NOMO-1 treated with DMSO at 0.1 percent for 48 hours (cell line): ENCODE data around the gene TCF23.
"Not testable (repeated sequence)": the region's sequence is repeated elsewhere in the genome, so short reads cannot be mapped to it uniquely, and the experiment has no call there.

Experiments
- DNase-seq: peaks from one replicate; lab custom pipeline; 2025; ENCODE audit not compliant: unreplicated experiment; lab: John Stamatoyannopoulos, UW

The TCF23 gene

DNA sequence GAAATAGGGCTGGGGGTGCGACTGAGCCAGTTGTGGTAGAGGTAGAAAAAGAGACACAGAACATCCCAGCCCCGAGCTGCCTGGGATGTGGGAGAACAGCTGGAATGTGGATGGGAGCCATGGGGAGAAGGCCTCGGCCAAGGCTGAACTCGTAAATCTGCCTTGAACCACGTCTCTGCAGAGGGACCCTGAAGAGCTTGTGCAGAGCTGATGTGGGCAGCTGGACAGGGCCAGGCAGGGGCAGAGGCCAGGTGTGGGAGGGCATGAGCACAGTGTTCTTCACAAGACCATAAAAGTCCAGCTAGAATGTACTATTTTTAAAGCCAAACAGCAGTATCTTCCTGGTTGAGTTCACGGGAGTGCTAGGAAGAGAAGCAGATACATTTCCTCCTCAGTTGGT is 5.7 kb downstream of the TCF23 start:
- no peak for DNase-seq

GRCh38 chr2:27155069-27155520 is 6.3 kb downstream of the TCF23 start:
- DNase-seq: no peak

- DNase-seq: no peak
Observed at GRCh38 chr2:27158468-27158867, 9.7 kb downstream of the TCF23 start.

GRCh38 chr2:27159271-27159670 is 10.5 kb downstream of the TCF23 start:
- no peak for DNase-seq

- DNase-seq: no peak
Observed at GRCh38 chr2:27160191-27160590, 11.4 kb downstream of the TCF23 start.

GRCh38 chr2:27162151-27163121 is 13.6 kb downstream of the TCF23 start:
- no peak for DNase-seq

DNA sequence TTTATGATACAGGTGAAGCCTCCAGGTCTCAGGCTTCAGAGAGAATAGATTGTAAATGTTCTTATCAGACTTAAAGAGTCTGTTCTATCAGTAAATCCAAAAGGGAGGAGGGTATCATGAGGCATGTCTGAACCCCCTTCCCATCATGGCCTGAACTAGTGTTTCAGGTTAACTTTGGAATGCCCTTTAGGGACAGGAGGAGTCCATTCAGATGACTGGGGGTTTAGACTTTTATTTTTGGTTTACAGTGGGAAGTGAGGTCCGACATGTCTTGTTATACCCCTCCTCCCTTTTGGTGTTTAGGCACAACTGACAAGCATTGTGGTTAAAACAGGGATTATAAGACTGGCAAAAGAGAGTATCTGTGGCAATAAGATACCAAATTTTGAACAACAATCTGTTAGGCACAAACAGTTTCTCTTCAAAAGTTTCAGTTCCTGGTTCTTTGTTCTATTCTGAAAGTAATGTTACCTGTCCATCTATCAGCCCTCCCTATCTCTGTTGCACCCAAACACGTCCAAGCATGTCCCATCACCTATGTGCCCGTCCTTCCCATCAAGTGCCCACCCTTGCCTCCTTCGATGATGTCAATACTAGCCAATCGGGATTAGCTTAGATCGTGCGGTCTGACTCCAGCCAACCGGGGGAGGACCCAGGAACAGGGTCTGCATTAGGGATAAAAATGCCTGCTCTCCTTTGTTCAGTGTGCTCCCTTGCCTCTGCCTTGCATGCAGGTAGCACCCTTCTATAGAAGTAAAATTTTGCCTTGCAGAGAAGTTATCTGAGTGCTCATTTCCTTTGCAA is 16.4 kb downstream of the TCF23 start:
- no peak for DNase-seq

GRCh38 chr2:27170581-27171337 is 22.0 kb downstream of the TCF23 start:
- DNase-seq: no peak

DNA sequence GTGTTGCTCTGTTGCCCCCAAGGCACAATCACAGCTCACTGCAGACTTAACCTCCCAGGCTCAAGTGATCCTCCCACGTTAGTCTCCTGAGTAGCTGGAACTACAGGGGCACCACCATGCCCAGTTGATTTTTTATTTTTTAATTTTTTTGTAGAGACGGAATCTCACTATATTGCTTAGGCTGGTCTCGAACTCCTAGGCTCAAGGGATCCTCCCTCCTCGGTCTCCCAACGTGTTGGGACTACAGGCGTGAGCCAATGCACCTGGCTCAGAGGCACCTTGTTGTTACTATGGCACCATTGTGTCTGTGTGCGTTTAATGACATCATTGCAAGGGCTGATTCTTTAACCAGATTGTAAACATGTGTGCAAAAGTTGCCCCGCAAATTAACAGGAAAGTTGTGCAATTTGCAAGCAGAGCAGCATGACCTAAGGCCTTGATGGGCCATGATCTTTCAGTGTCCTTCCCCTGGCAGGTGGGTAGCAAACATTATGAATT is 22.6 kb downstream of the TCF23 start:
- DNase-seq: no peak

DNA sequence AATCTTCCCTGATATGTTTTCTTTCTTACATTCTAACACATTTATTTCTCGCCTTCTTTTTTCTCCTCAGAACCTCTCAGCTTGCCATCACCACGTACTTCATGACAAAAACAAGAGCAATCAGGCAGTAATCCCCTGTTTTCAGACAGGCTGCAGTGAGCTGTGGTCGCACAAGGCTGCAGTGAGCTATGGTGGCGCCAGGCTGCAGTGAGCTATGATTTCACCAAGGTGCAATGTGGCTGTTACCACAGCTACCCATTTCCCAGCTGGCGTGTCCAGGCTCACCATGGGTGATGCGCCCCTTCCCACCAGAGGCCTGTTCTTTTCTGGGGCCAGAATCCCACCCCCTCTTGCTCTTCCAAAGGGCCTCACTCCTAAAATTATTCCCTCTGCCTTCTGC is 25.8 kb downstream of the TCF23 start:
- DNase-seq: no peak

GRCh38 chr2:27175330-27175729 is 26.5 kb downstream of the TCF23 start:
- DNase-seq: no peak

- DNase-seq: not testable (repeated sequence)
Observed at GRCh38 chr2:27175781-27176180, 27.0 kb downstream of the TCF23 start.

- DNase-seq: no peak
Observed at GRCh38 chr2:27177441-27178351, 28.9 kb downstream of the TCF23 start.

DNA sequence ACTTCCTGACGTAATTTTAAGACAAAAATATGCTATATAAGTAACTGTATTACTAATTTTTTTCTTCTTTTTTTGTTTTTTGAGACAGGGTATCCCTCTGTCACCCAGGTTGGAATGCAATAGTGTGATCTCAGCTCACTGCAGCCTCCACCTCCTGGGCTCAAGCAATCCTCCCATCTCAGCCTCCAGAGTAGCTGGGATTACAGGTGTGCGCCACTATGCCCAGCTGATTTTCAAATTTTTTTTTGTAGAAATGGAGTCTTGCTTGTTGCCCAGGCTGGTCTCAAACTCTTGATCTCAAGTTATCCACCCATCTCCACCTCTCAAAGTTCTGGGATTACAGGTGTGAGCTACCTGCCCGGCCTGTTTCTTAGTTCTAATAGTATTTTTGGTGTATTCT is 29.7 kb downstream of the TCF23 start:
- DNase-seq: no peak

DNA sequence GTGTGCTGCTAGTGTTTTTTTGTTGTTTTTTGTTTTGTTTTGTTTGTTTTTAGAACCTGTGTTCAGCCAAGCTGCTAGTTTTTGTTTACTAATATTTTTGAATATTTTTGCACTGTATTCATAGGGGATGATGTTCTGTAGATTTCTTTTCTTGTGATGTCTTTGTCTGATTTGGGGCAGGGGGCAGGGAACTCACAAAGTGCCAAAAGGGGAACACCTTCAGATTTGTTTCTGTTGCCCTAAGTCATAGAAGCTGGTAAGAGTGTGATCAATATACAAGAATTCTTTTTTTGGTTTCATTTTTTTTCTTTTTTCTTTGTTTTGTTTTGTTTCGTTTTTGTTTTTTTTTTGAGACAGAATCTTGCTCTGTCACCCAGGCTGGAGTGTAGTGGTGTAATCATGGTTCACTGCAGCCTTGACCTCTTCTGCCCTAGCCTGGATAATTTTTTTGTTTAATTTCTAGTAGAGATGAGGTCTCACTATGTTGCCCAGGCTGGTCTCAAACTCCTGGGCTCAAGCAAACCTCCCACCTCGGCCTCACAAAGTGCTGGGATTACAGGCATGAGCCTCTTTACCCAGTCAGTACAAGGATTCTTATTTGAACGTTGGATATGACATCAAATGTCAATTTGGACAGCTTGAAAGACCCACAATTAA is 30.7 kb downstream of the TCF23 start:
- DNase-seq: no peak

- no peak for DNase-seq
Observed at GRCh38 chr2:27182346-27182745, 33.5 kb downstream of the TCF23 start.

GRCh38 chr2:27184115-27184514 is 35.3 kb downstream of the TCF23 start:
- DNase-seq: no peak

- DNase-seq: peak; percentile 80
Observed at GRCh38 chr2:27185331-27186026, 36.7 kb downstream of the TCF23 start.
